ENCODE data around the gene GPRASP1. TPM values are rescaled to one million over a fixed set of nuclear protein-coding genes. Genes with fewer than 3 reads are reported as not detected.
A peak's percentile ranks its signal among the peaks of the same experiment; 100 is the strongest.

The GPRASP1 gene
- 27.0 TPM for total RNA-seq
- polyA plus RNA-seq: 1 to 10 TPM; 2.5 to 6.9 (median 4.0) TPM

DNA sequence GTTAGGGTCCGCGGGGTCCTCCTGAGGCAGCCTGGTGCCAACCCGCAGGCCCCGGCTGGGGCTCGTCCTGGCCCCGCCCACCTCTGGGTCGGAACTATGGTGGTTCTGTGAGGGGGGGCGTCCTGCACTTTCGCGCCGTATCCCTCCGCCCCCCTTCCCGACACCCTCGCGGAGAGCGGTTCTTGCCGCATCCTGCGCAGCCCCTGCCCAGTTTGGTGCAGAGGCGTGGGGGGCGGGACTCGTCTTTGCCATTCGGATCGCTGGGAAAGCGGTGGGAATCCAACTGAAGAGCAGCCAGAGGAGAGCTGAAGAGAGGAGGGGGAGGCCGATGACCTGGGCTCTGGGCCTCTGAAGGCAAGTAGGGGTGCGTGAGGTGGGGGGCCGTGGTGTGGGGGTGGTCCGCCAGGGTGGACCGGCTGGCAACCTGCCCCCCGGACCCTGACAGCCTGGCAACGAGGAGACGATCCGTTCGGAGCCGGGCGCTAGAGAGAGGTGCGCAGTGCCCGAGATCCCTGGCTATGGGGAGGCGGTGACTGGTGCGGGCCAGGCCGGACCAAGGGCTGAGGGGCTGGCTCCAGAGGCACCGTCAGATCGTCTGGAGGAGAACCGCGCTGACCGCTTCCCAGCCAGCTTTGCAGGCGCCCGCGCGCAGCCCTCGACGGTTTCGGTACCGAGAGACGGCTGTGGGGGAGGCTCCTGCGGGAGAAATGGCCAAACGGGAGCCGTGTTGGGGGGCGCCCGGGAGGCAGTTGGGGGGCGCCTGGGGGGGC lies at the start of gene GPRASP1:
TSS of gene GPRASP1 (plus strand) at position 242 of the 770 bp plus-strand sequence. CDS start 2,431 bp downstream, outside the sequence.
- Mint-ChIP-seq H3K4me3 (peak within 1 kb of the TSS; percentile 92 to 98 (median 94)), H3K27me3 (no peaks in the 10 kb centered on the region), H3K9me3 (no peaks in the 10 kb centered on the region), H3K27ac (peak within 1 kb of the TSS; percentile 96 to 98 (median 96)), H3K4me1 (peaks cover 6 to 35% (median 18%) of the 10 kb centered on the region in 4 donors), H3K36me3 (peaks cover 22% of the 10 kb centered on the region)
- peak; percentile 20 to 69 (median 54) for DNase-seq
- Histone ChIP-seq H3K27me3 (ENCODE audit: control insufficient read depth, insufficient read depth, low read length) (no peaks in the 10 kb centered on the region), H3K9me3 (ENCODE audit: control insufficient read depth in 2 of 2, low read length in 2 of 2) (no peaks in the 10 kb centered on the region), H3K4me1 (ENCODE audit: control insufficient read depth, insufficient read depth, low read length, poor library complexity, severe bottlenecking) (peaks cover 7% of the 10 kb centered on the region), H3K27ac (ENCODE audit: insufficient read depth, low read length, poor library complexity, severe bottlenecking) (peak within 1 kb of the TSS; percentile 61), H3K4me3 (ENCODE audit: low read depth, low read length) (peak within 1 kb of the TSS; percentile 72), H3K36me3 (ENCODE audit: control insufficient read depth, insufficient read depth, low read length) (no peaks in the 10 kb centered on the region)
- peak; percentile 60 to 64 for ATAC-seq (ENCODE audit: low read depth in 2 of 2)

DNA sequence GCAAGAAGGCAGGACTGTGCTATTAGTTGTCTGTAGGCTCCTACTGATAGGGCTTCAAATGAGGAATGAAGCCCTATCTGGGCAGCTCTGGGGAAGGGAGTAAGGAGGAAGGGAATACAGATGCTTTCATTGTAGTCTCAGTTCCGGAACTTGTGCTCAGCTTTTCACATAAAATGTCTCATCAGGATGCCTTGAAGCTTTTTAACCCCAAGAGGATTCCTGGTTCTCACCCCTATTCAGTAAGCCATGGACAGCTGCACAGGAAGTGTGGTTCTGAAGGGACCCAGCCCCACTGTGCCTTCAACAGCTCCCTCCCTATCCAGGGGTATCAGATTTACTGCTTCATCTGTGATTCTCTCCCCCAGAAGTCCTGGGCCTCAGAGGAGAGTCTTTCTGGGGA lies 47.0 kb upstream of the GPRASP1 start:
- H3K4me1 ChIP-seq (ENCODE audit: control insufficient read depth, insufficient read depth, low read length, poor library complexity, severe bottlenecking): no peaks in the 10 kb centered on the region
- DNase-seq (no peak), ATAC-seq (ENCODE audit: low read depth in 2 of 2) (no peak)
- Mint-ChIP-seq H3K4me3 (no peak overlapping the region), H3K36me3 (peaks cover 16% of the 10 kb centered on the region), H3K27ac (peak overlapping the region in 1 of 3 donors; percentile 8), H3K27me3 (no peaks in the 10 kb centered on the region), H3K4me1 (peaks cover 0 to 75% (median 51%) of the 10 kb centered on the region in 4 donors), H3K9me3 (no peaks in the 10 kb centered on the region)
- H3K27me3 ChIP-seq (ENCODE audit: control insufficient read depth, insufficient read depth, low read length): no peaks in the 10 kb centered on the region
- H3K27ac ChIP-seq (ENCODE audit: insufficient read depth, low read length, poor library complexity, severe bottlenecking): no peak overlapping the region
- no peaks in the 10 kb centered on the region for H3K9me3 ChIP-seq (ENCODE audit: control insufficient read depth in 2 of 2, low read length in 2 of 2)
- H3K36me3 ChIP-seq (ENCODE audit: control insufficient read depth, insufficient read depth, low read length): no peaks in the 10 kb centered on the region
- no peak overlapping the region for H3K4me3 ChIP-seq (ENCODE audit: low read depth, low read length)

DNA sequence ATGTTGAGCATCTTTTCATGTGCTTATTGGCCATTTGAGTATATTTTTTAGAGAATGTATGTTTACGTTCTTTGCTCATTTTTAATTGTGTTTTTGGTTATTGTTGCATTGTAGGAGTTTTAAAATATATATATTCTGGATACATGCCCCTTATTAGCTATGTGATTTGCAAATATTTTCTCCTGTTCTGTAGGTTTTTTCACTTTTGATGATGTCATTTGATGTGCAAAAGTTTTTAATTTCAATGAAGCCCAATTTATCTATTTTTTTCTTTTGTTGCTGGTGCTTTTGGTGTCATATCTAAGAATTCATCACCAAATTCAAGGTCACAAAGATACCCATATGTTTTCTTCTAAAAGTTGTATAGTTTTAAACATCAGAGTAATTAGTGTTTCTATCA lies 45.2 kb upstream of the GPRASP1 start:
- DNase-seq (no peak), ATAC-seq (ENCODE audit: low read depth in 2 of 2) (no peak)
- H3K4me3 Mint-ChIP-seq: no peak overlapping the region
- Histone ChIP-seq H3K27me3 (ENCODE audit: control insufficient read depth, insufficient read depth, low read length) (no peaks in the 10 kb centered on the region), H3K4me3 (ENCODE audit: low read depth, low read length) (no peak overlapping the region), H3K9me3 (ENCODE audit: control insufficient read depth in 2 of 2, low read length in 2 of 2) (no peaks in the 10 kb centered on the region), H3K4me1 (ENCODE audit: control insufficient read depth, insufficient read depth, low read length, poor library complexity, severe bottlenecking) (no peaks in the 10 kb centered on the region), H3K36me3 (ENCODE audit: control insufficient read depth, insufficient read depth, low read length) (no peaks in the 10 kb centered on the region), H3K27ac (ENCODE audit: insufficient read depth, low read length, poor library complexity, severe bottlenecking) (no peak overlapping the region)
- peaks cover 29% of the 10 kb centered on the region for H3K36me3 Mint-ChIP-seq
- H3K27me3 Mint-ChIP-seq: no peaks in the 10 kb centered on the region
- H3K27ac Mint-ChIP-seq: no peak overlapping the region
- H3K4me1 Mint-ChIP-seq: peaks cover 0 to 65% (median 43%) of the 10 kb centered on the region in 4 donors
- H3K9me3 Mint-ChIP-seq: peaks cover 0 to 2% (median 0%) of the 10 kb centered on the region in 7 donors

DNA sequence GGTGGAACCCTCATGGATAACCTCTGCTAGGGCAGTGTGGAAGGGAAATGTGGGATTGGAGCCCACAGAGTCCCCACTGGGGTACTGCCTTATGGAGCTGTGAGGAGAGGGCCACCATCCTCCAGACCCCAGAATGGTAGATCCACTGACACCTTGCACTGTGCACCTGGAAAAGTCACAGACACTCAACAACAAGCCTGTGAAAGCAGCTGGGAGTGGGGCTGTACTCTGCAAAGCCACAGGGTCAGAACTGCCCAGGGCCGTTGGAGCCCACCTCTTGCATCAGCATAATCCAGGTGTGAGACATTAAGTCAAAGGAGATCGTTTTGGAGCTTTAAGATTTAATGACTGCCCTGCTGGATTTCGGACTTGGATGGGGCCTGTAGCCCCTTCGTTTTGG lies 40.4 kb upstream of the GPRASP1 start:
- H3K36me3 Mint-ChIP-seq: peaks cover 31% of the 10 kb centered on the region

GRCh38 chrX:102624105-102624504 lies 27.2 kb upstream of the GPRASP1 start:
- Histone ChIP-seq H3K36me3 (ENCODE audit: control insufficient read depth, insufficient read depth, low read length) (no peaks in the 10 kb centered on the region), H3K27me3 (ENCODE audit: control insufficient read depth, insufficient read depth, low read length) (no peaks in the 10 kb centered on the region), H3K27ac (ENCODE audit: insufficient read depth, low read length, poor library complexity, severe bottlenecking) (no peak overlapping the region), H3K4me1 (ENCODE audit: control insufficient read depth, insufficient read depth, low read length, poor library complexity, severe bottlenecking) (no peaks in the 10 kb centered on the region), H3K4me3 (ENCODE audit: low read depth, low read length) (no peak overlapping the region), H3K9me3 (ENCODE audit: control insufficient read depth in 2 of 2, low read length in 2 of 2) (peaks cover 13 to 14% of the 10 kb centered on the region in 2 experiments)
- Mint-ChIP-seq H3K4me1 (peaks cover 0 to 16% (median 13%) of the 10 kb centered on the region in 4 donors), H3K4me3 (no peak overlapping the region), H3K9me3 (peaks cover 0 to 10% (median 3%) of the 10 kb centered on the region in 7 donors), H3K36me3 (peaks cover 35% of the 10 kb centered on the region), H3K27ac (peak overlapping the region in 1 of 3 donors; percentile 91), H3K27me3 (no peaks in the 10 kb centered on the region)
- DNase-seq: no peak
- ATAC-seq (ENCODE audit: low read depth in 2 of 2): no peak

More for the DNA sequence above, 40.4 kb upstream of the GPRASP1 start:
- Mint-ChIP-seq H3K4me1 (peaks cover 5 to 41% (median 28%) of the 10 kb centered on the region in 4 donors), H3K4me3 (no peak overlapping the region), H3K27me3 (no peaks in the 10 kb centered on the region), H3K27ac (no peak overlapping the region), H3K9me3 (peaks cover 0 to 2% (median 0%) of the 10 kb centered on the region in 7 donors)
- ATAC-seq (ENCODE audit: low read depth in 2 of 2) (no peak), DNase-seq (no peak)
- no peaks in the 10 kb centered on the region for H3K9me3 ChIP-seq (ENCODE audit: control insufficient read depth in 2 of 2, low read length in 2 of 2)
- no peak overlapping the region for H3K27ac ChIP-seq (ENCODE audit: insufficient read depth, low read length, poor library complexity, severe bottlenecking)
- H3K27me3 ChIP-seq (ENCODE audit: control insufficient read depth, insufficient read depth, low read length): no peaks in the 10 kb centered on the region
- no peak overlapping the region for H3K4me3 ChIP-seq (ENCODE audit: low read depth, low read length)
- no peaks in the 10 kb centered on the region for H3K36me3 ChIP-seq (ENCODE audit: control insufficient read depth, insufficient read depth, low read length)
- H3K4me1 ChIP-seq (ENCODE audit: control insufficient read depth, insufficient read depth, low read length, poor library complexity, severe bottlenecking): no peaks in the 10 kb centered on the region

DNA sequence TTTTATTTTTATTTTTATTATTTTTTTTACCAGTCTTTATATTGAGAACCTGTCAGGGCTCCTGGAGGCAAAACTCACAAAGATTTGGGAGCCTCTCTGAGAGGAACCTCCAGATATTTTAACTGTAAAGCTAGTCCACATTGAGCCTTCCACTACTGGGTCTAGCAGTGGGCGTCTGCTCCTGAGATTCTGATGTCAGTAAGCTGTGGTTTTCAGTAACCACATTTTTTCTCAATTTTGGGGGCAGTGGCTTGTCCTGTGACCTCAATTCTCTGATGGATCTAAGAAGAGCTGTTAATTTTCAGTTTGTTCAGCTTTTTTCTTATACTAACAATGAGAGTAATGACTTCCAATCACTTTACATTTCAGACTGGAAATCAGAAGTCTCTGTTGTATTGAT lies 23.6 kb upstream of the GPRASP1 start:
- ATAC-seq (ENCODE audit: low read depth in 2 of 2) (no peak), DNase-seq (no peak)

DNA sequence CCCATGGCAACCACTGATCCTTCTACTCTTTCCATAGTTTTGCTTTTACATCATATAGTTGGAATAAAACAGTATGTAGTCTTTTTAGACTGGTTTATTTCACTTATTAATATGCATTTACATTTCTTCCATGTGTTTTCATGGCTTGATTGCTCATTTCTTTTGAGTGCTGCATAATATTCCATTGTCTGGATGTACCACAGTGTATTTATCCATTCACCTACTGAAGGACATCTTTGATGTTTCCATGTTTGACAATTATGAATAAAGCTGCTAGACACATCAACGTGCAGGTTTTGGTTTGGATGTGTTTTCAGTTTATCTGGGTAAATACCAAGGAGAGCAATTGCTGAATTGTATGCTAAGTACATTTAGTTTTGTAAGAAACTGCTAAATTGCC lies 13.7 kb upstream of the GPRASP1 start:
- no peaks in the 10 kb centered on the region for H3K4me1 Mint-ChIP-seq
- H3K27ac ChIP-seq (ENCODE audit: insufficient read depth, low read length, poor library complexity, severe bottlenecking): no peak overlapping the region
- DNase-seq: no peak
- no peaks in the 10 kb centered on the region for H3K36me3 ChIP-seq (ENCODE audit: control insufficient read depth, insufficient read depth, low read length)
- no peaks in the 10 kb centered on the region for H3K4me1 ChIP-seq (ENCODE audit: control insufficient read depth, insufficient read depth, low read length, poor library complexity, severe bottlenecking)
- H3K36me3 Mint-ChIP-seq: peaks cover 3% of the 10 kb centered on the region
- no peak overlapping the region for H3K27ac Mint-ChIP-seq
- no peak overlapping the region for H3K4me3 ChIP-seq (ENCODE audit: low read depth, low read length)
- no peak for ATAC-seq (ENCODE audit: low read depth in 2 of 2)
- no peak overlapping the region for H3K4me3 Mint-ChIP-seq
- H3K27me3 Mint-ChIP-seq: no peaks in the 10 kb centered on the region
- H3K27me3 ChIP-seq (ENCODE audit: control insufficient read depth, insufficient read depth, low read length): no peaks in the 10 kb centered on the region
- H3K9me3 ChIP-seq (ENCODE audit: control insufficient read depth in 2 of 2, low read length in 2 of 2): no peaks in the 10 kb centered on the region
- H3K9me3 Mint-ChIP-seq: peaks cover 0 to 2% (median 0%) of the 10 kb centered on the region in 7 donors

More for the DNA sequence above, 23.6 kb upstream of the GPRASP1 start:
- no peak overlapping the region for H3K27ac Mint-ChIP-seq
- H3K4me3 Mint-ChIP-seq: no peak overlapping the region
- Histone ChIP-seq H3K36me3 (ENCODE audit: control insufficient read depth, insufficient read depth, low read length) (no peaks in the 10 kb centered on the region), H3K27ac (ENCODE audit: insufficient read depth, low read length, poor library complexity, severe bottlenecking) (no peak overlapping the region), H3K4me3 (ENCODE audit: low read depth, low read length) (no peak overlapping the region), H3K27me3 (ENCODE audit: control insufficient read depth, insufficient read depth, low read length) (no peaks in the 10 kb centered on the region), H3K9me3 (ENCODE audit: control insufficient read depth in 2 of 2, low read length in 2 of 2) (no peaks in the 10 kb centered on the region), H3K4me1 (ENCODE audit: control insufficient read depth, insufficient read depth, low read length, poor library complexity, severe bottlenecking) (no peaks in the 10 kb centered on the region)
- peaks cover 0 to 2% (median 0%) of the 10 kb centered on the region in 7 donors for H3K9me3 Mint-ChIP-seq
- H3K36me3 Mint-ChIP-seq: peaks cover 10% of the 10 kb centered on the region
- H3K27me3 Mint-ChIP-seq: no peaks in the 10 kb centered on the region
- H3K4me1 Mint-ChIP-seq: peaks cover 0 to 14% (median 13%) of the 10 kb centered on the region in 4 donors

DNA sequence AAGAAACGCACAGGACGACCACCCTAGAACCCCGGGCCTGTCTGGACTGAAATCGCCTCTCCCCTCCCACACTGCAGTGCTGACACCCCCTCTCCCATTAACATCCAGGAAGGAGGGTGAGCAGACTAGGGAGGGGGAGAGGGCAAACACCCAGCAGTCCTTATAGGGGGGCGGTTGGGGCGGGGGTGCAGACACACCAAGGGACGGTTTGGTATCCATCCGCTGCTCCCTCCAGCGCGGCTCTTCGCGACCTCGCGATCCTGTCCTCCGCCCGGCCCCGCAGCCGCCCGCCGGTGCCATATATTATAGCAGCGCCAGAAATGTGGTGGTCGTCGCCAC lies 411 bp upstream of the GPRASP1 start:
- DNase-seq (no peak), ATAC-seq (ENCODE audit: low read depth in 2 of 2) (peak in 1 of 2 donors; percentile 14)
- Mint-ChIP-seq H3K27me3 (no peaks in the 10 kb centered on the region), H3K9me3 (no peaks in the 10 kb centered on the region), H3K27ac (peak overlapping the region; percentile 95 to 98 (median 96)), H3K36me3 (peaks cover 17% of the 10 kb centered on the region), H3K4me1 (peaks cover 6 to 31% (median 17%) of the 10 kb centered on the region in 4 donors), H3K4me3 (peak overlapping the region; percentile 91 to 98 (median 94))
- no peaks in the 10 kb centered on the region for H3K27me3 ChIP-seq (ENCODE audit: control insufficient read depth, insufficient read depth, low read length)
- no peaks in the 10 kb centered on the region for H3K36me3 ChIP-seq (ENCODE audit: control insufficient read depth, insufficient read depth, low read length)
- H3K9me3 ChIP-seq (ENCODE audit: control insufficient read depth in 2 of 2, low read length in 2 of 2): no peaks in the 10 kb centered on the region
- no peak overlapping the region for H3K27ac ChIP-seq (ENCODE audit: insufficient read depth, low read length, poor library complexity, severe bottlenecking)
- peaks cover 7% of the 10 kb centered on the region for H3K4me1 ChIP-seq (ENCODE audit: control insufficient read depth, insufficient read depth, low read length, poor library complexity, severe bottlenecking)
- H3K4me3 ChIP-seq (ENCODE audit: low read depth, low read length): no peak overlapping the region

All from CD4-positive, CD25-positive, alpha-beta regulatory T cell (primary cell).